Lower lobe of right lung (tissue), 2 donors: ENCODE results near the gene HBB. TPM values are rescaled to one million over a fixed set of nuclear protein-coding genes. Genes with fewer than 3 reads are reported as not detected.

Experiments used
- ATAC-seq, 2 donors: fragments of 200-7000 bp; cut with Tn5 transposase; one replicate each; pipeline ENCODE4 v1.9.1; 2020 to 2022; ENCODE audit warnings: mild to moderate bottlenecking in 2 of 2, moderate library complexity in 2 of 2
- DNase-seq: peaks from one replicate; pipeline ENCODE4 v3.0.0-alpha.2; 2020
- H3K27ac ChIP-seq: fragments of 200-600 bp; one replicate; pipeline ENCODE4 v1.8.0; 2022
- H3K27me3 ChIP-seq: fragments of 200-600 bp; one replicate; pipeline ENCODE4 v1.8.0; 2022; ENCODE audit warnings: low read depth
- H3K36me3 ChIP-seq: fragments of 200-600 bp; one replicate; pipeline ENCODE4 v1.8.0; 2022; ENCODE audit warnings: mild to moderate bottlenecking
- H3K4me1 ChIP-seq: fragments of 200-600 bp; one replicate; pipeline ENCODE4 v1.8.0; 2022
- H3K4me3 ChIP-seq: fragments of 200-600 bp; one replicate; pipeline ENCODE4 v1.8.0; 2022; ENCODE audit warnings: mild to moderate bottlenecking
- H3K9me3 ChIP-seq: fragments of 200-600 bp; one replicate; pipeline ENCODE4 v1.8.0; 2022
- CTCF ChIP-seq: fragments of 200-600 bp; IDR thresholded peaks from one replicate; pipeline ENCODE4 v1.8.0; 2022; ENCODE audit warnings: antibody characterized with exemption, mild to moderate bottlenecking
- intact Hi-C: fragments of 100-400 bp; cut with DNase I; formaldehyde crosslinking; loops from one replicate; pipeline ENCODE4 v1.11.0; 2022
- total RNA-seq: library from RNA; stranded (reverse); fragmentation: NEBNext Ultra II Directional; extraction: Animal tissue kit (Norgen Biotek cat#: 25700); gene quantifications from one replicate; pipeline ENCODE4 v1.2.1, GENCODE V29; 2021
- donor health status: DM: no; HTN: yes; CAD: no; lungs with severe emphysema.

The HBB gene
- total RNA-seq, 1 donor from 2014 or later = 323 TPM

- intact Hi-C loops = no loop called here
- Histone ChIP-seq H3K4me1 (no peaks in the 10 kb centered on the region), H3K36me3 (no peaks in the 10 kb centered on the region), H3K27me3 (no peaks in the 10 kb centered on the region), H3K27ac (no peak overlapping the region), H3K9me3 (no peaks in the 10 kb centered on the region), H3K4me3 (no peak overlapping the region)
- TF ChIP-seq CTCF = no peak
- DNase-seq = no peak
- no peak for ATAC-seq
Measured at GRCh38 chr11:5178046-5178837, 48.6 kb downstream of the HBB start.

Other genes with a start within 250 kb of the HBB start
- gene OR51L1, start 232.2 kb downstream of the HBB start, total RNA-seq = not detected
- gene OR52J3, start 180.5 kb downstream of the HBB start, total RNA-seq = not detected
- gene OR52E2, start 167.4 kb downstream of the HBB start, total RNA-seq = not detected
- not detected for gene OR52E1, start 157.5 kb downstream of the HBB start, total RNA-seq
- gene OR52A5, start 88.7 kb downstream of the HBB start, total RNA-seq = not detected
- gene OR52A1, start 72.3 kb downstream of the HBB start, total RNA-seq = not detected
- gene OR51V1, start 26.4 kb downstream of the HBB start, total RNA-seq = not detected
- gene HBD, start 7.4 kb upstream of the HBB start, total RNA-seq = not detected
- gene HBG1, start 22.8 kb upstream of the HBB start, total RNA-seq = not detected
- 0.89 TPM for gene HBG2, start 27.7 kb upstream of the HBB start, total RNA-seq
- not detected for gene HBE1, start 42.9 kb upstream of the HBB start, total RNA-seq
- gene OR51B4, start 74.9 kb upstream of the HBB start, total RNA-seq = not detected
- not detected for gene OR51B2, start 97.2 kb upstream of the HBB start, total RNA-seq
- not detected for gene OR51B5, start 116.5 kb upstream of the HBB start, total RNA-seq
- not detected for gene OR51B6, start 124.4 kb upstream of the HBB start, total RNA-seq
- not detected for gene OR51M1, start 156.7 kb upstream of the HBB start, total RNA-seq
- gene OR51Q1, start 195.0 kb upstream of the HBB start, total RNA-seq = not detected
- 0.41 TPM for gene OR51I1, start 214.4 kb upstream of the HBB start, total RNA-seq
- not detected for gene OR51I2, start 222.3 kb upstream of the HBB start, total RNA-seq